K562 treated with DMSO at 1 percent for 48 hours (cell line): ENCODE results near the gene GCK. TPM values are rescaled to one million over a fixed set of nuclear protein-coding genes. Genes with fewer than 3 reads are reported as not detected.

Source experiments
- total RNA-seq: library from RNA; unstranded; fragments of 300-600 nt; gene quantifications from 2 replicates; pipeline ENCODE4 v1.2.3, GENCODE V29; 2022; ENCODE audit warnings: low replicate concordance; ENCODE audit errors: extremely low read depth

Gene GCK
- not detected in 2 replicates for total RNA-seq

DNA sequence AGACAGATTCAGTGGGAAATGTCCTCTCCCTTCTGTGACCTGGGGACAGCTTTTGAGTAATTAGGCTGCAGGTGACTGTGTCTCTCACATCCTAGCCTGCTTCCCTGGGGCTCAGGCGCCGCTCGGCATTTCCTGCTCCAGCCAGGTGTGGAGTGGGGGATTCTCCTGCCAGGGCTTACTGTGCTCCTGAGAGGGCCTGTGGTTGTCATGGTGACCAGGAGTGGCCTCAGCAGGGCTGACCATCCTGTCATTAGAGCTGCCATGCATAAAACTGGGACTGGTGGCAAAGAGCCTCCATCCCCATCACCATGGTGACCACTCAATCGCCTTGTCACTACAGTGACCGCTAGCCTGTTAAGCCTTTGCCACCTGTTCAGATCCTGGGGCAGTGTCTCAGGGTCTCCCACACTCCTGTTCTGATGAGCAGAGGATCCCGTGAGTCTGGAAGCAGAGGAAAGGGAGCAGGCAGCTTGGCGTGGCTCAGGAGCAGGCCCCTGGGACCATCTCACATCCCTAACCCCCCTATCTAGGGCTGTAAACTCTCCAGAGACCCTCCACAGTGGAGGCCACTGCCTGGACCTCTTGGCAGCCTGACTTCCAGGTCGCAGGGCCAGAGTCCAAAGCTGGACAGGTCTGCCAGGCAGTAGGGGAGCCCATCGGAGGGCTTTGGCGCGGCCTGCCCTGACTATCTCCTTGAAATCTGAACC lies at the start of gene GCK:
Gene GCK, minus strand, starts transcription at position 154 of the 707 bp plus-strand sequence. CDS start 486 bp downstream, outside the sequence.

DNA sequence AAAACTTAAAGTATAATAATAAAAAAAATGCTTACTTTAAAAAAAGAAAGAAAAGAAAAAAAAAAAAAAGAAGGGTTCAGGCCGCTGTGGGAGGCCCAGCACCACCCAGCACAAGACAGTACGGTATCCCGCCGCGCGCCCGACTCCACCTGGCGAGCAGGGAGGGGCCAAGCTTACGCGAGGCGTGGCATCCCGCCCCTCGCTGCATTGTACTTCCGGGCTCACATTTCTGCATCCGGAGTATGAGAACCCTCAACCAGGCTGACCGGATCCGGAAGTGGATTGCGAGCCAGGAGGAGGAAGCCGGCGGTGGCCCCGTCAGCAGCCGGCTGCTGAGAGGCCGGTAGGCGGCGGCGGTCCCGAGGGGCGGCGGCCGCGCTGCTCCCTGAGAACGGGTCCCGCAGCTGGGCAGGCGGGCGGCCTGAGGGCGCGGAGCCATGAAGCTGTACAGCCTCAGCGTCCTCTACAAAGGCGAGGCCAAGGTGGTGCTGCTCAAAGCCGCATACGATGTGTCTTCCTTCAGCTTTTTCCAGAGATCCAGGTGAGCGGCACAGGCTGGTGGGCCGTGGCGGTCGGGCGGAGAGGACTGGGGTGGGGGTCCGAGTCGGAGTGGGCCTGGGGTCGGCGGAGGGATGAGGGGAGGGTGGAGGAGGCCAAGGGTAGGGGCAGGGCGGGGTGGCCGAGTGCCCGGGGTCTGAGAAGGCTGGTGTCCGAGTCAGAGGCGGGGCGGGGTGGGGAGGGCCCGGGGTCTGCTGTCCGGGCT lies 11.6 kb upstream of the GCK start, which contains the start of gene YKT6:
Gene YKT6, plus strand, starts transcription at position 280 of the 763 bp plus-strand sequence. Its CDS starts 158 bp downstream, at position 438.

GRCh38 chr7:44141221-44141850 lies 47.9 kb downstream of the GCK start, which contains the start of gene MYL7:
Gene MYL7, minus strand, starts transcription at chr7:44141332. Its CDS starts 27 bp downstream, at chr7:44141305.

DNA sequence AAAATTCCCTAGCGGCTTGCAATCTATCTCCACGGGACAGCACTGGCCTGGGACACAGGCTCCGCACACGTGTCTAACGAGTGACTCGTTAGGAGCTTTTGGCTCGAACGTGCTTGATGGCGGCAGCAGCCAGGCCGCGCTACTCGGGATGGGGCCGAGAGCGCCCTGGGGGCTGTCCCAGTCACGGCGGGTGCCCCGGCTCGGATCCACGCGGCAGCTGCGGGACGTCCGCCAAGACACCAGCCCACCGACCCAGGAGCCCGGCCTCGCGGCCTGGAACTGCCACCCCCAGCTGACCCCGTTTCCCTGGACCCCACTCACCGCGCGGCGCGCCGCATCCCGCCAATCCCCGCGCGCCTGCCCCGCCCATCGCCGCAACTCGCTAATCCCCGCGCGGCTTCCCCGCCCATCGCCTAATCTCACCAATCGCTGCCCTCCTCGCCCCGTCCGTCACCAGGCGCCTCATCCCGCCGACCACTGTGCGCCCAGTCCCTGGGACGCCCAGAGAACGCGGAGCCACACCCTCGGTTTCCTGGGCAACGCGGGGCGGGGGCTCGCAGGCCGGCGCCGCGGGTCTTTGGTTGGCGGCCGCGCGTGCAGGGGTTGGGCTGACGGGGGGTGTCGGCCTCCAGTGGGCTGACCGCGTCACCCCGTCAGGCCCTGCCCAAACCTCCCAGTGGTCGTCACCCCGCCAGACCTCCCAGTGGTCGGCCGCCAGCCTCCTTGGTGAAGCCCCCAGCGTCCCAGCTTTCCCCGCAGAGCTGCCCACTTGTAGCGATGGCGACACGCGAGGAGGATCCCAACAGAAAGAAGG lies 65.8 kb downstream of the GCK start, which contains the start of gene POLD2:
Gene POLD2, minus strand, starts transcription at position 359 of the 814 bp plus-strand sequence. CDS start 1,495 bp downstream, outside the sequence.

DNA sequence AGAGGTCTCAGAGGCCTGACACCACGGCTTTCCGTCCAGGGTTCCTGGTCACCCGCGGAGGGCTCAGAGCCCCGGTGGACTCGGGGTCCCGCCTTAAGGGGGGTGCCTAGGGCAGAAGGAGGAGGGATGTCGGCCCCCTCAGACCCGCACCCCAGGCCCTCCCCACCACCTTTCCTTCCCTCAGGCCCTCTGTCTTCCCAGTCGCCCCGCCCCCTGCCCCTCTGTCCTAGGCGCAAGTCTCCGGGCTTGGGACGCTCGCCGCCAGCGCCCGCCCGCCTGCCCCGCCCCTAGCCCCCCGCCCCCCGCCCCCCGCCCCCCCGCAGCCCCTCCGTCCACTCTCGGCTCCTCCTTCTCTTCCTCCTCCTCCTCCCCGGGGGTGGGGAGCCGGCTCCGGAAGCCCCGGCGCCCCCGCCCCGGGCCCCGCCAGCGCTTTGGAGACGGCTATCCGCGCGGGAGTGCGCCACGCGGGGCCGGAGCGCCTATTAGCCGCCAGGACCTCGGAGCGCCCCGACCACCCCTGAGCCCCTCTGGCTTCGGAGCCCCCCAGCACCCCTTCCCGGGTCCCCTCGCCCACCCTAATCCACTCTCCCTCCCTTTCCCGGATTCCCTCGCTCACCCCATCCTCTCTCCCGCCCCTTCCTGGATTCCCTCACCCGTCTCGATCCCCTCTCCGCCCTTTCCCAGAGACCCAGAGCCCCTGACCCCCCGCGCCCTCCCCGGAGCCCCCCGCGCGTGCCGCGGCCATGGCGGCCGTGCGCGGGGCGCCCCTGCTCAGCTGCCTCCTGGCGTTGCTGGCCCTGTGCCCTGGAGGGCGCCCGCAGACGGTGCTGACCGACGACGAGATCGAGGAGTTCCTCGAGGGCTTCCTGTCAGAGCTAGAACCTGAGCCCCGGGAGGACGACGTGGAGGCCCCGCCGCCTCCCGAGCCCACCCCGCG lies 85.0 kb downstream of the GCK start, which contains the start of gene AEBP1:
Gene AEBP1, plus strand, starts transcription at position 423 of the 937 bp plus-strand sequence. Its CDS starts 321 bp downstream, at position 744.

Other genes with a start within 250 kb of the GCK start
- gene SPDYE1, start 191.5 kb downstream of the GCK start, total RNA-seq: not detected in 2 replicates
- not detected in 2 replicates for gene DBNL, start 144.7 kb downstream of the GCK start, total RNA-seq
- not detected in 2 replicates for gene PGAM2, start 123.9 kb downstream of the GCK start, total RNA-seq
- not detected in 2 replicates for gene POLM, start 106.9 kb downstream of the GCK start, total RNA-seq
- not detected in 2 replicates for gene AEBP1, start 85.1 kb downstream of the GCK start, total RNA-seq
- gene POLD2, start 65.9 kb downstream of the GCK start, total RNA-seq: not detected in 2 replicates
- not detected in 2 replicates for gene MYL7, start 48.1 kb downstream of the GCK start, total RNA-seq
- not detected in 2 replicates for gene YKT6, start 11.5 kb upstream of the GCK start, total RNA-seq
- not detected in 2 replicates for gene CAMK2B, start 136.2 kb upstream of the GCK start, total RNA-seq